GM18508 (cell line): ENCODE measurements around the gene RDH12.
"Not testable (repeated sequence)": the region's sequence is repeated elsewhere in the genome, so short reads cannot be mapped to it uniquely, and the experiment has no call there.

Experiments
- ATAC-seq: cut with Tn5 transposase; IDR thresholded peaks from one replicate; pipeline ENCODE4 v1.9.1; 2021; ENCODE audit warnings: moderate number of reproducible peaks; ENCODE audit not compliant: insufficient read depth, unreplicated experiment

RDH12 gene

GRCh38 chr14:67701492-67701891 is at the start of gene RDH12:
Gene RDH12, plus strand, starts transcription at chr14:67701886. Its CDS starts 20,757 bp downstream, at chr14:67722643.
- ATAC-seq: not testable (repeated sequence)

- no peak for ATAC-seq
These were observed 49.5 kb upstream of the RDH12 start for GRCh38 chr14:67652189-67652588.

DNA sequence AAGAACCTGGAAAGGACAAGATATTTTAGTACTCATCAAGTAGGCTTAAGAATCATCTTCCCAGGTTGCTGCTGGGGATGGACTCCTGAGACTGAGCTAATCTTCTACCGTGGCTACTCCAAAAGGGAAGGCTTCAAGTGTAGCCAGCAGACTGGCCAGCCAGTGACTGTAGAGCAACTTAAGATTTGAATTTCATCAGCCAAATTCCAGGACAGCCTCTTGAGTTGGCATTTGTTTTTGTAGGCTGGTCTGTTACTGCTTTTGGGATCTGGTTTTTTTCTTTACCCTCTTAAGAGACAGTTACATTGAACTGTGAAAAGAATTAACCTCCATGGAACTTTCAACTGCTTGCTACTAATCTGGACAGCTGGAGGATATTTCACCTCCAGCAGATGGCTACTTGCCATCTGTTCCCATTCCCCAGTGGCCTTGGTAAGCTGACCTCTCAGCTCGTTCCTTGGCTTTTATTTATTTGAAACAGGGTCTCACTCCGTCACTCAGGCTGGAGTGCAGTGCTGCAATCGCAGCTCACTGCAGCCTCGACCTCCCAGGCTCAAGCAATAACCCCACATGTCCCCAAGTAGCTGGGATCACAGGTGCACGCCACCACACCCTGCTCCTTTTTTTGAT is 47.9 kb upstream of the RDH12 start:
- ATAC-seq: no peak

DNA sequence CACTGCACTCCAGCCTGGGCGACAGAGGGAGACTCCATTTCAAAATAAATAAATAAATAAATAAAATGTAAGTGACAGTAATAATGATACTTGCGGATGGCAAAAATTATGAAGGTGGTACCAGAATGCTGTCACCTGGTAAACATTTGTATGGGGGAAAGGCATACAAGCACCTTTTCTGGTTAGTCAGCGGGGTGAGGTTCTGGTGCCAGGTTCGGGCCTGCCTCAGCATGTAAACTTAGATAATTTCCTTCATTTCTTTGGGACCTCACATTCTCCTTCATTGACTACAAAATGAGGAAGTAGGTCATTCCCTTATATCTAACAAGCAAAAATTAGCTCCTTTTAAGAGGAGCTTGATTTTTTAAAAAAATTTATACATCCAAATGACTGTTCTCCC is 38.1 kb upstream of the RDH12 start:
- ATAC-seq: no peak

GRCh38 chr14:67665868-67666267 is 35.8 kb upstream of the RDH12 start:
- no peak for ATAC-seq

DNA sequence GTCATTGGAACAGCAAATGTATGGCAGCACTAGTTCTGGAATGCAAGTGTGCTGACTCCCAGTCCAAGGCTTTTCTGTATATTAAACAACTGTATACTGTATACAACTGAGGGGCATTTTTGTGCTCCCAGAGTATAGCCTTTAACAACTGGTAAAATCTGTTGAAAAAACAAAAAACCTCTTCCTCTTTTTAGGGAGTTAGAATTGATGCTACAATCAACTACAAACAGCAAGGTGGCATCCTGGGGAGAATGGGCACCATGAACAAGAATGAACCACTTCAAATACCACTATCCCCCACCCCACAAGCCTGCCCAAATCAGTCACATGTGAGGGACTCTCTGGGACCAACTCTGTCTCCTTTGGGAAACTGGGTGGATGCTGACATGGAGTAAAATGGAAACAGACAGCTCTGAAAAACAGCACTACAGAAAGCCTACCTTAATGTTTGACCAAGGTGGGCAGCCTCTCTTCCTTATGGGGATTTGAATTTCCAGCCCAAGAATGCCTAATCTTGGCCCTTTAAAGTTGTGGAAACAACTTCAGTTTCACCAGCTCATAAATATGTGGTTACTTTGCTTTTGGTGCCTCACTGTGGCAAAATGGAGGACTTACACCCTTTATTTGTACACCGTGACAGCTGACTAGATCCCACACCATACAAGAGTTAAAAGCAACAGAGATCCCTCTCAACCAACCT is 34.8 kb upstream of the RDH12 start:
- ATAC-seq: no peak

DNA sequence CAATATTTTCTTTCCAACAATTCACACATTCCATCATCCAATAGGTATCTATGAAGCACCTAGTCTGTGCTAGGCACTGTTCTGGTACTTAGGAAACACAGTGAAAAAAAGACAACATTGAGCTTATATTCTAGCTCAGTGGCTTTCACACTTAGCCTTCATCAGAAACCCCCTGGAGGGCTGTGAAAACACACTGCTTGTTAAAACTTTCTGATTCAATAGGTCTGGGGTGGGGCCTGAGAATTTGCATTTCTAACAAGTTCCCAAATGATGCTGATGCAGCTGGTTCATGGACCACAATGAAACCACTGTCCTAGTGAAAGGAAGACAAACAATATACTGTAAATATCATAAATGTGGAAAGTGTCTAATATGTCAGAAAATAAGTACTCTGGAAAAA is 33.1 kb upstream of the RDH12 start:
- ATAC-seq: no peak

DNA sequence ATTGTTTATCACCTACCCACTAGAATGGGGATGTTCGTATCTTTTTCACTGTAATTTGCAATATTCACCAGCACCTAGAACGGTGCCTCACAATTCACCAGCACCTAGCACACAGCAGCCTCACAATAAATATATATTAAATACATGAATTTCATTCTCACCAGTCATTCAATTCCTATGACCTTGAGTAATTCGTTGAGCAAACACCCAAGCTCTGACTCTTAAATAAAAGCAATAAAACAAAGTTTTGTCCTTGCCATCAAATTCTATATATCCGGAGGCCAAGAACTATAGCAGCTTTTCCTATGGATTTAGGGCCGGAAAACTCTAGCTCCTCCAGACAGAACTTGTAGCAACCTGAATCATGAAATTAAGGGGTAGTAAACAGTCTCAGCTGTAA is 28.2 kb upstream of the RDH12 start:
- ATAC-seq: no peak

DNA sequence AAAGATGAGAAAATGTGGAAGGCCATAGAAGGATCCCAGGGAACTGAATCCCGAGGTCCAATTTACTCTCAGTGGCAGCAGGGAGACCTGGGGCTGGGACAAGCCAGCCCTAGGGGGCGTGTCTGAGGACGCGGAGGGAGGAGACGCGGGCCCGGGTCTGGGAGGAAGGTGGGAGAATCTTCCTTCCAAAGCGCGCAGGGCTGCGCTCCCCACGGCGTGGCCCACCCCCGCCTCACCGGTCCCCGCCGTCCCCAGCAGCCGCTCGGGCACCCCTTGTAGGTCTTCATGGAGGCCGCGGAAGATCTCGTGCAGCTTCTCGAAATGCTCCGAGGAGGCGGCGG is 27.6 kb upstream of the RDH12 start:
- no peak for ATAC-seq

DNA sequence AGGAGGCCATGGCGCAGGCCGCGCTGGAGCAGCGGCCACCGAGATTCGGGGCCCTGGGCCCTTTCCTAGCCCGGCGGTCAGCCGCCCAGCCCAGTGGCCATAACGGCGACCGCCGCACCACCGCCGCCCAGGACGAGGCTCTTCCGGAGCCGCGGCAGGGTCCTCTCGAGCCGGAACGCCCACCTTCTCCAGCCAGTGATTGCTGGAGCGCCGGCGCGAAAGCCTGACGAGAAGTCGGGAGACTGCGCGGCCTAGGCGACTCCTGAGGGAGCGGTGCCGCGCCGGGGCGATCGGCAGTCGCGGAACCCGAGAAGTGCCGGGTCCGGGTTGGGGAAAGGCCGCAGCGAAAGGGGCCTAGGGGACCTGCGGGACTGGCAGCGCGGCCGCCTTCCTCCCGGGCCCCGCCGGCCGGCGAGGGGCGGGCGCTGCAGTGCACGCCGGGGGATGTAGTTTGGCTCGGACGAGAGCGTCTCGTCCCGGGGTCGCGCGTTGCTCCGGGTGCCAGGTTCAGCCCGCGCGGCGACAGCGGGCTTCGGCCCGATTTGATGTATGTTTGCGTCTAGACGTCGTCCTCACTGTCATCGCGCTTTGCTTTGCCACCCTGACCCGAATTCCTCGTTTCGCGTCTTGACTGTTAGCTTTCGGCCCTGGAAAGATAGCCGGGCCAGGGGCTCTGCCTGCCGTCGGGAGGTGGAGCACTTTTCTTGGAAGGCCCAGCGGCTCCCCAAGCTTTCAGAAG is 27.0 kb upstream of the RDH12 start, which contains the start of gene VTI1B:
VTI1B (minus strand) TSS at position 153 of the 739 bp plus-strand sequence; CDS start at position 10, 143 bp downstream.
- ATAC-seq: no peak

GRCh38 chr14:67675219-67675582 is 26.5 kb upstream of the RDH12 start:
- no peak for ATAC-seq

DNA sequence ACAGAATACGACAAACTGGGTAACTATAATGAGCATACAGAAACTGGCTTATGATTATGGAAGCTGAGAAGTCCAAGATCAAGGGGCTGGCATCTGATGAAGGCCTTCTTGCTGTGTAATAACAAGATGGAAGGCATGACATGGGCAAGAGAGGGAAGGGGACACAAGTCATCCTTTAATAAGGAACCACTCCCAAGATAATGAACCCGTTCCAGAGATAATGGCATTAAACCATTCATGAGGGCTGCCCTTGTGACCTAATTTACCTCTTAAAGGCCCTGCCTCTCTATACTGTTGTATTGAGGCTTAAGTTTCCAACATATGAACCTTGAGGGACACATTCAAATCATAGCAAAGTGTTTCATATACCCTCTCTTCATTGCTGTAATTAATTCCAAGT is 22.7 kb upstream of the RDH12 start:
- no peak for ATAC-seq

GRCh38 chr14:67680121-67680602 is 21.5 kb upstream of the RDH12 start:
- ATAC-seq: peak; percentile 75

- no peak for ATAC-seq
These were observed 20.7 kb upstream of the RDH12 start for GRCh38 chr14:67680941-67681340.

DNA sequence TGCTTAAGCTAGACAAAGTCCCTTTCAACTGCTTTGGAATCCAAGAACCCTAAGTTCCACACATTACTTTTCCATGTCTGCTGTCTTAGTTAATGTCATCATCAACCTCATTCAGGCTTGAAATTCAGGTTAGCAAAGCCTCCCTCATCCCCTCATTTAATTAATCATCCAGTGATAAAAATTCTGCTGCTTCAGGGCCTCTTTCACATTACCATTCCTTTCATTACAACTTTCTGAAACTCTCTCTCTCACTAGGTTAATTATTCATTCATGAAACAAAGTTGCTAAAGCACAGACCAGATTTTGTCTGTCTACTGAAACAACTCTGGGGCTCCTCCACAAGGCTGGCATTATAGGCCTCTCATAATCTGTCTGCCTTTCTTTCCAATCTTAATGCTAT is 17.8 kb upstream of the RDH12 start:
- no peak for ATAC-seq

DNA sequence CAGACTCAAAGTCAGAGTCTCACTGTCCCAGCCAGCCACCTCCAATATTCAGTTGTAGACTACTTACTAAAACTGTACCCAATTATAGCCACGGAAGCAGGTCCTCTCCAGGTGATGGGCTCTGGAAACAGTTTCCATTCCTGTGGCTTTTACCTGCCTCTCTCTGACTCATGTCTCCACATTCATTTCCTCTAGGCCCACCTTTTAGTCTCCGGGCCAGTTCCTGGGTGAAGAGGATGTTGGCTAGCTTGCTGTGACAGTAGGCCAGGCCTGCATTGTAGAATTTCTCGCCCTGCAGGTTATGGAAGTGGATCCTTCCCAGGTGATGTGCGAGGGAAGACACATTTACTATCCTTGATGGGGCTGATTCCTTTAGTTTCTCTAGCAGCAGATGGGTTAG is 11.7 kb upstream of the RDH12 start:
- no peak for ATAC-seq

- ATAC-seq: peak; percentile 83
These were observed 6.8 kb upstream of the RDH12 start for GRCh38 chr14:67694791-67695393.

GRCh38 chr14:67695394-67695949 is 6.2 kb upstream of the RDH12 start, which contains the start of gene RDH11:
Gene RDH11, minus strand, starts transcription at chr14:67695764. Its CDS starts 61 bp downstream, at chr14:67695703.
- peak; percentile 54 for ATAC-seq

GRCh38 chr14:67697006-67697405 is 4.7 kb upstream of the RDH12 start:
- no peak for ATAC-seq

DNA sequence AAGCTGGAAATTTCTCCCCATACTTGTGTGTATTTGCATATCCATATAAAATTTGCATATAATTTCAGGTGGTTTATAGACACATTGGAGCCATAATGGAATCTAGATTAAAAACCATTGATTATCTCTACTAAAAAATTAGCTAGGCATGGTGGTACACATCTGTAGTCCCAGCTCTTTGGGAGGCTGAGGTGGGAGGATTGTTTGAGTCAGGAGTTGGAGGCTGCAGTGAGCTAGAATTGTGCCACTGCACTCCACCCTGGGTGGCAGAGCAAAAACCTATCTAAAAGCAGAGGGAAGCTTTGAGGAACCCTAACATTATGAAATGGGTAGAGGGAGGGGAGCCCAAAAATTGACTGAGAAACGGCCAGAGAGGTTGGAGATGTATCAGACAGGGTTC is 3.5 kb upstream of the RDH12 start:
- no peak for ATAC-seq

- ATAC-seq: no peak
These were observed 2.3 kb downstream of the RDH12 start for GRCh38 chr14:67703997-67704396.
